A673 (cell line): ENCODE results near the gene TMEM254. TPM values are rescaled to one million over a fixed set of nuclear protein-coding genes. Genes with fewer than 3 reads are reported as not detected.

Source experiments
- BruUV-seq: library from RNA; stranded (reverse); fragments of 400-500 nt; replicated peaks from 2 replicates; lab custom pipeline; 2021; lab: Mats Ljungman, UMichigan
- CTCF ChIA-PET: fragments of 300-600 bp; sonication (Branson Sonifier 250); formaldehyde crosslinking; loops from one replicate; lab custom pipeline; 2022; ENCODE audit warnings: antibody characterized with exemption; lab: Charles Lee
- POLR2A ChIA-PET: fragments of 300-600 bp; sonication (Branson Sonifier 250); formaldehyde crosslinking; loops from one replicate; lab custom pipeline; 2022; ENCODE audit warnings: antibody characterized with exemption; ENCODE audit not compliant: low non-redundant PET; lab: Charles Lee
- DNase-seq: peaks from one replicate; pipeline ENCODE4 v3.0.0-alpha.2; 2015; ENCODE audit warnings: low spot score
- H3K27ac ChIP-seq: fragments of 200-600 bp; sonication (generic); 2 replicates; pipeline ENCODE4 v1.5.1; 2016; ENCODE audit warnings: mixed run types, low read depth, mild to moderate bottlenecking, mixed read lengths, antibody characterized with exemption, low read length; ENCODE audit not compliant: poor library complexity, severe bottlenecking
- H3K27me3 ChIP-seq: fragments of 200-600 bp; sonication (generic); replicated peaks from 2 replicates; pipeline ENCODE4 v1.6.1; 2017; ENCODE audit warnings: mixed run types, low read depth, mild to moderate bottlenecking, mixed read lengths, antibody characterized with exemption, low read length; ENCODE audit not compliant: insufficient read depth, poor library complexity
- H3K36me3 ChIP-seq: fragments of 200-600 bp; sonication (generic); 2 replicates; pipeline ENCODE4 v1.6.1; 2016; ENCODE audit warnings: mixed run types, mild to moderate bottlenecking, mixed read lengths, antibody characterized with exemption, low read length; ENCODE audit not compliant: insufficient read depth, poor library complexity, severe bottlenecking
- H3K4me1 ChIP-seq: fragments of 200-600 bp; sonication (generic); 2 replicates; pipeline ENCODE4 v1.6.1; 2017; ENCODE audit warnings: mixed run types, mild to moderate bottlenecking, mixed read lengths, antibody characterized with exemption, low read length; ENCODE audit not compliant: insufficient read depth, poor library complexity, severe bottlenecking
- H3K4me3 ChIP-seq: fragments of 200-600 bp; sonication (generic); 2 replicates; pipeline ENCODE4 v1.5.1; 2016; ENCODE audit warnings: low read depth, mixed run types, mild to moderate bottlenecking, mixed read lengths, low read length; ENCODE audit not compliant: poor library complexity, severe bottlenecking
- H3K9me3 ChIP-seq: fragments of 200-600 bp; sonication (generic); 2 replicates; pipeline ENCODE4 v1.6.1; 2016; ENCODE audit warnings: mixed run types, low read depth, mild to moderate bottlenecking, mixed read lengths, antibody characterized with exemption, low read length; ENCODE audit not compliant: poor library complexity, severe bottlenecking
- CTCF ChIP-seq: fragments of 300-800, 200-600 bp; sonication (generic); conservative IDR thresholded peaks from 2 replicates; pipeline ENCODE4 v1.5.1; 2017; ENCODE audit warnings: low read depth, mild to moderate bottlenecking, antibody characterized with exemption, low read length, moderate library complexity, mixed read lengths
- EZH2 ChIP-seq: fragments of 200-600 bp; sonication (generic); IDR thresholded peaks from 2 replicates; pipeline ENCODE4 v1.6.1; 2017; ENCODE audit warnings: borderline replicate concordance, low read depth, mild to moderate bottlenecking, mixed read lengths, antibody characterized with exemption, low read length; ENCODE audit not compliant: poor library complexity, severe bottlenecking
- intact Hi-C: fragments of 100-400 bp; cut with micrococcal nuclease; formaldehyde crosslinking; loops from one replicate; pipeline ENCODE4 v1.10.0; 2022; ENCODE audit not compliant: unreplicated experiment
- total RNA-seq: library from RNA; stranded (reverse); gene quantifications from 2 replicates; pipeline ENCODE4 v1.2.3, GENCODE V29; 2021

TMEM254 gene
- total RNA-seq, 1 experiment from 2014 or later = 12.2 TPM

- ChIA-PET POLR2A (no interaction called here), CTCF (no interaction called here)
- Histone ChIP-seq H3K36me3 (no peaks in the 10 kb centered on the region), H3K4me3 (no peak overlapping the region), H3K9me3 (no peaks in the 10 kb centered on the region), H3K27me3 (no peaks in the 10 kb centered on the region), H3K4me1 (peaks cover 4% of the 10 kb centered on the region), H3K27ac (no peak overlapping the region)
- intact Hi-C loops = no loop called here
- no TSS peak for BruUV-seq
- DNase-seq = peak; percentile 70
- no peak for TF ChIP-seq EZH2
- TF ChIP-seq CTCF = no peak
These were observed 44.3 kb downstream of the TMEM254 start for GRCh38 chr10:80122746-80123145.

- CTCF ChIA-PET = no interaction called here
- peaks cover 2% of the 10 kb centered on the region for H3K27me3 ChIP-seq
- BruUV-seq = no TSS peak
- no peaks in the 10 kb centered on the region for H3K9me3 ChIP-seq
- no peaks in the 10 kb centered on the region for H3K36me3 ChIP-seq
- H3K4me3 ChIP-seq = no peak overlapping the region
- peaks cover 4% of the 10 kb centered on the region for H3K4me1 ChIP-seq
- no peak overlapping the region for H3K27ac ChIP-seq
- TF ChIP-seq EZH2 = no peak
- TF ChIP-seq CTCF = no peak
- POLR2A ChIA-PET = no interaction called here
- no peak for DNase-seq
- intact Hi-C loops = no loop called here
These were observed 48.4 kb downstream of the TMEM254 start for GRCh38 chr10:80126876-80127275.

DNA sequence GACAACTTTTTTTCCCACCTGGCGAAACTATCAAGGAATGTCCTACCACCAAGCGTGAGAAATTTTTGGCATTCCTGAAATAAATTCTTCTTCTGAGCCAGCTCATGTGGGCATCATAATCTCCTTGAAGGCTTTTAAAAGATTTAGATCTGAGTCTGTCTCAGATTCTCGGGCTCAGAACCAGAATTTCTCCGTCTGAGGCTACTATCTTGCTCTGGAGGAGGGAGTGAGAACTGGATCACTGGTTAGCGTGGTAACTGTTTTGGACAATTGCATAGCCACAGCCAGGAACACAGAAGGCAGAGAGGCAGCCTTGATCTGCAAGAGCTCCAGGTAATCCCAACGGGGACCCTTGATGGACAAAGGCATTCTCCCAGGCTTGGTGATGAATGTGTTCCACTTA lies 53.0 kb downstream of the TMEM254 start:
- no TSS peak for BruUV-seq
- POLR2A ChIA-PET = no interaction called here

More for the DNA sequence above, 53.0 kb downstream of the TMEM254 start:
- Histone ChIP-seq H3K4me3 (no peak overlapping the region), H3K36me3 (no peaks in the 10 kb centered on the region), H3K4me1 (no peaks in the 10 kb centered on the region), H3K27me3 (peaks cover 19% of the 10 kb centered on the region), H3K9me3 (no peaks in the 10 kb centered on the region), H3K27ac (no peak overlapping the region)
- no peak for DNase-seq
- intact Hi-C loops = no loop called here
- CTCF ChIA-PET = no interaction called here
- TF ChIP-seq EZH2 (no peak), CTCF (no peak)
